Right lung (tissue), 10 donors: Measurements from ENCODE around the gene DNAI2. TPM values are rescaled to one million over a fixed set of nuclear protein-coding genes. Genes with fewer than 3 reads are reported as not detected.

Experiments used
- DNase-seq, 2 donors: peaks; one replicate each; pipeline ENCODE4 v3.0.0-alpha.2; 2013
- long read RNA-seq, 8 donors: transcript quantifications; one replicate each; lab custom pipeline, GENCODE V29; 2026
- polyA plus RNA-seq, 5 donors: library from polyadenylated mRNA; unstranded; fragments of 120-200 nt; gene quantifications; one replicate each; pipeline versions ENCODE4 v1.2.1 to v1.2.3, GENCODE V29; 2013; ENCODE audit warnings: inconsistent platforms in 1 of 5, low replicate concordance in 1 of 5; ENCODE audit not compliant: insufficient read length in 5 of 5, insufficient read depth in 1 of 5

The DNAI2 gene
- polyA plus RNA-seq: 1 to 10 TPM in 4 of 5 donors, under 1 TPM in 1; 0.64 to 5.6 (median 3.5) TPM
- long read RNA-seq, donor 1: 0 reads
- long read RNA-seq, donor 2: 0 reads
- long read RNA-seq, donor 3: 0 reads
- long read RNA-seq, donor 4: 0 reads
- long read RNA-seq, donor 5: 0 reads
- long read RNA-seq, donor 6, partial matches to known transcripts: 0 of 1 reads
- long read RNA-seq, donor 6, other reads (novel, unspliced or antisense): 0 of 1 reads
- long read RNA-seq, donor 7, partial matches to known transcripts: 0 of 1 reads
- long read RNA-seq, donor 7, other reads (novel, unspliced or antisense): 0 of 1 reads
- long read RNA-seq, donor 8: 0 reads

GRCh38 chr17:74274060-74274708 is at the start of gene DNAI2:
DNAI2 (plus strand) TSS chr17:74274234; CDS start chr17:74281818, 7,584 bp downstream.
- DNase-seq: peak; percentile 64 to 65

- DNase-seq: no peak
These were observed 48.9 kb upstream of the DNAI2 start for GRCh38 chr17:74224959-74225725.

- DNase-seq: no peak
These were observed 47.8 kb upstream of the DNAI2 start for GRCh38 chr17:74226252-74226651.

- DNase-seq: no peak
These were observed 46.6 kb upstream of the DNAI2 start for GRCh38 chr17:74227271-74228080.

GRCh38 chr17:74228306-74228978 is 45.6 kb upstream of the DNAI2 start:
- DNase-seq: no peak

- no peak for DNase-seq
These were observed 43.1 kb upstream of the DNAI2 start for GRCh38 chr17:74230896-74231295.

- no peak for DNase-seq
These were observed 41.8 kb upstream of the DNAI2 start for GRCh38 chr17:74231928-74232907.

- no peak for DNase-seq
These were observed 40.1 kb upstream of the DNAI2 start for GRCh38 chr17:74233937-74234336.

- DNase-seq: no peak
These were observed 39.5 kb upstream of the DNAI2 start for GRCh38 chr17:74234486-74234885.

GRCh38 chr17:74235040-74235581 is 38.9 kb upstream of the DNAI2 start:
- DNase-seq: no peak

- DNase-seq: no peak
These were observed 38.1 kb upstream of the DNAI2 start for GRCh38 chr17:74235911-74236371.

GRCh38 chr17:74237321-74237720 is 36.7 kb upstream of the DNAI2 start:
- DNase-seq: no peak

GRCh38 chr17:74239172-74239571 is 34.9 kb upstream of the DNAI2 start:
- no peak for DNase-seq

- peak; percentile 24 to 42 for DNase-seq
These were observed 33.3 kb upstream of the DNAI2 start for GRCh38 chr17:74240618-74241205.

- no peak for DNase-seq
These were observed 32.6 kb upstream of the DNAI2 start for GRCh38 chr17:74241431-74241830.

- no peak for DNase-seq
These were observed 32.2 kb upstream of the DNAI2 start for GRCh38 chr17:74241847-74242246.

- no peak for DNase-seq
These were observed 30.9 kb upstream of the DNAI2 start for GRCh38 chr17:74243013-74243755.

- DNase-seq: no peak
These were observed 29.9 kb upstream of the DNAI2 start for GRCh38 chr17:74244128-74244527.
